NCI-H2107 treated with DMSO at 0.1 percent for 48 hours (cell line): ENCODE measurements around the gene SF3B3.
"Not testable (repeated sequence)": the region's sequence is repeated elsewhere in the genome, so short reads cannot be mapped to it uniquely, and the experiment has no call there.

Experiments
- DNase-seq: peaks from one replicate; lab custom pipeline; 2025; ENCODE audit not compliant: unreplicated experiment; lab: John Stamatoyannopoulos, UW

Gene SF3B3

GRCh38 chr16:70614208-70614951 lies 90.8 kb downstream of the SF3B3 start:
- peak; percentile 10 for DNase-seq

DNA sequence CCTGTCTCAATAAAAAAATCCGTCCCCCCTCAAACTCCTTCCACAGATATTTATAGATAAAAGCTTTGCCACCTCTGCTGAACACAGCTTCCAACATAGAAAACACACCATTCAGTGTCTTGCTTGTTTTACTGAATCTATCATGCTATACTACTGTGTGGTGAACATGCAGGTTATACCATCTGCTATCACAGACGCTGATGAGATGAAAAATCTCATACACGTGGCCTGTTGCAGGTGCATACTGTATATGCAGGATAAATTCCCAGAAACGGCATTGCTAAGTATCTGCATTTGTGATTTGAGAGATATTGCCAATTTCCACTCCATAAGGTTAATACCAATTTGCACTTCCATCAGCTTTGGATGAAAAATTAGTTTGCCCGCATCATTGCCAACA lies 92.3 kb downstream of the SF3B3 start:
- DNase-seq: no peak

GRCh38 chr16:70621864-70622263 lies 98.2 kb downstream of the SF3B3 start:
- not testable (repeated sequence) for DNase-seq
